Activated CD4-positive, CD25-positive, alpha-beta regulatory T cell treated with anti-CD3 and anti-CD28 coated beads, Interleukin-2, amount 50 U/mL, for 72 hours (primary cell): Measurements from ENCODE around the gene TIMM29.

Experiments used
- DNase-seq: peaks from one replicate; pipeline ENCODE4 v3.0.0; 2021

TIMM29 gene

GRCh38 chr19:10928563-10929401, at the start of gene TIMM29, which contains the start of gene YIPF2:
TIMM29 (plus strand) TSS chr19:10928811; CDS start chr19:10928823, 12 bp downstream.
YIPF2 (minus strand) TSS chr19:10928639; CDS start chr19:10928410, 229 bp downstream.
- peak; percentile 90 for DNase-seq

- DNase-seq = no peak
Observed at GRCh38 chr19:10881403-10882107, 47.1 kb upstream of the TIMM29 start.

- no peak for DNase-seq
Observed at GRCh38 chr19:10882108-10882457, 46.5 kb upstream of the TIMM29 start.

- DNase-seq = no peak
Observed at GRCh38 chr19:10884274-10884673, 44.3 kb upstream of the TIMM29 start.

GRCh38 chr19:10885201-10886169, 43.1 kb upstream of the TIMM29 start:
- no peak for DNase-seq

- DNase-seq = no peak
Observed at GRCh38 chr19:10887616-10888367, 40.8 kb upstream of the TIMM29 start.

GRCh38 chr19:10888421-10888866, 40.2 kb upstream of the TIMM29 start:
- no peak for DNase-seq

- DNase-seq = no peak
Observed at GRCh38 chr19:10889880-10890279, 38.7 kb upstream of the TIMM29 start.

- no peak for DNase-seq
Observed at GRCh38 chr19:10891405-10892086, 37.1 kb upstream of the TIMM29 start.

GRCh38 chr19:10892256-10892655, 36.4 kb upstream of the TIMM29 start:
- no peak for DNase-seq

- DNase-seq = no peak
Observed at GRCh38 chr19:10894911-10895213, 33.7 kb upstream of the TIMM29 start.

- no peak for DNase-seq
Observed at GRCh38 chr19:10895363-10895762, 33.2 kb upstream of the TIMM29 start.

- DNase-seq = no peak
Observed at GRCh38 chr19:10895920-10896319, 32.7 kb upstream of the TIMM29 start.

- no peak for DNase-seq
Observed at GRCh38 chr19:10896851-10897526, 31.6 kb upstream of the TIMM29 start.

- DNase-seq = no peak
Observed at GRCh38 chr19:10898633-10899032, 30.0 kb upstream of the TIMM29 start.

GRCh38 chr19:10899151-10899653, 29.4 kb upstream of the TIMM29 start:
- DNase-seq = no peak

- DNase-seq = no peak
Observed at GRCh38 chr19:10907925-10908324, 20.7 kb upstream of the TIMM29 start.

- no peak for DNase-seq
Observed at GRCh38 chr19:10908380-10908960, 20.1 kb upstream of the TIMM29 start.

GRCh38 chr19:10911579-10912363, 16.8 kb upstream of the TIMM29 start:
- DNase-seq = no peak

GRCh38 chr19:10912619-10913018, 16.0 kb upstream of the TIMM29 start:
- no peak for DNase-seq
